Activated CD4-positive, alpha-beta memory T cell treated with anti-CD3 and anti-CD28 coated beads for 36 hours (primary cell): ENCODE data around the gene ARHGAP9. TPM values are rescaled to one million over a fixed set of nuclear protein-coding genes. Genes with fewer than 3 reads are reported as not detected.

ENCODE experiments used
- CTCF ChIA-PET: fragments of 350-600 bp; sonication (Branson Sonifier 250); formaldehyde crosslinking; loops from one replicate; lab custom pipeline; 2021; ENCODE audit warnings: antibody characterized with exemption, inconsistent platforms; lab: Charles Lee
- POLR2A ChIA-PET: fragments of 350-600 bp; sonication (Branson Sonifier 250); formaldehyde crosslinking; loops from one replicate; lab custom pipeline; 2021; ENCODE audit warnings: antibody characterized with exemption; lab: Charles Lee
- DNase-seq: peaks from one replicate; pipeline ENCODE4 v3.0.0-alpha.2; 2020
- H3K27ac Mint-ChIP-seq: one replicate; pipeline ENCODE4 v1.8.0; 2021; ENCODE audit warnings: mixed read lengths
- H3K27me3 Mint-ChIP-seq: one replicate; pipeline ENCODE4 v1.8.0; 2021; ENCODE audit warnings: mixed read lengths
- H3K36me3 Mint-ChIP-seq: one replicate; pipeline ENCODE4 v1.8.0; 2021; ENCODE audit warnings: mixed read lengths
- H3K4me1 Mint-ChIP-seq: one replicate; pipeline ENCODE4 v1.8.0; 2021; ENCODE audit warnings: low read depth, mixed read lengths
- H3K4me3 Mint-ChIP-seq: one replicate; pipeline ENCODE4 v1.8.0; 2021; ENCODE audit warnings: mild to moderate bottlenecking, mixed read lengths
- H3K9me3 Mint-ChIP-seq: one replicate; pipeline ENCODE4 v1.8.0; 2021; ENCODE audit warnings: mixed read lengths
- intact Hi-C: fragments of 100-400 bp; cut with micrococcal nuclease; formaldehyde crosslinking; loops from one replicate; pipeline ENCODE4 v1.15.1; 2023
- total RNA-seq, 2 experiments: library from RNA; stranded (reverse); gene quantifications; one replicate each; pipeline ENCODE4 v1.2.3, GENCODE V29; 2021

Gene ARHGAP9
- total RNA-seq, 2 experiments from 2014 or later = 78.9 to 88.4 TPM

DNA sequence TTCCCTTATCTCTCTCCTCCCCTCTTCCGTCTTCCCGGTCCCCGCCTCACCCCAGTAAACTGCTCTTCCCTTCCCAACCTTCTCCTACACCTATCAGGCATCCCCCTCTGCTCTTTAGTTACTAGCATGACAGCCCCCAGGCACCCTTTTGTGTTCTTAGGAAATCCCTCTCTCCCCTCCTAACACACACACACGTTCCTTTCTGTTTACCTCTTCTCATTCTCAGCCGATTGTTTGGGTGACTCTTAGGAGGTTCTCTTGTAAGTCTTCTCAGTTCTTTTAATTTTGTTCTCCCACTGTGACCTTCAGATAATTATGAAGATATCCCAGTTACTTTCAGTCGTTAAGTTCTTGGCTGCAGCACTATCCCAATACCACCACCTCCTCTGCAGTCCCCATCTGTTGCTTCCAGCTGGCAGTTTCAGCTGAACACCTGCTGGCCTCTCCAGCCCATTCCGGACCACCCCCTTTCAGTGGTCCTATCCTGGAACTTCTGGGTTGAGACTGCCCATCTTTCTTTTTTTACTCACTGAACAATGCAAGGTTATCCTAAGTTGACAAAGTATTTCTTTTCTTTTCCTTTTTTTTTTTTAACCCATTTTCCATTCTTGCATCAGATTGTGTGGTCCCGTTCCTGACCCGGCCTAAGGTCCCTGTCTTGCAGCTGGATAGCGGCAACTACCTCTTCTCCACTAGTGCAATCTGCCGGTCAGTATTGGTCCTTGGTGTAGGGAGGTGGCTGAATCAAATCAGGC lies 8.9 kb upstream of the ARHGAP9 start:
- peak overlapping the region; percentile 94 for H3K27ac Mint-ChIP-seq
- peak overlapping the region; percentile 97 for H3K4me3 Mint-ChIP-seq
- DNase-seq = no peak

GRCh38 chr12:57487597-57488401 lies 8.1 kb upstream of the ARHGAP9 start, which contains the start of gene MARS1:
TSS of gene MARS1 (plus strand) at chr12:57488068. CDS start at chr12:57488091, 23 bp downstream.
- H3K36me3 Mint-ChIP-seq = peaks cover 43% of the 10 kb centered on the region
- peak; percentile 96 for DNase-seq
- peak within 1 kb of the TSS; percentile 97 for H3K4me3 Mint-ChIP-seq
- intact Hi-C loops = loop anchor here (1.0 to 2.0 kb wide), 3 partner anchors 8 to 59 kb away; partner anchors contain the start of genes ARHGAP9, DCTN2 and DDIT3
- H3K27me3 Mint-ChIP-seq = no peaks in the 10 kb centered on the region
- H3K27ac Mint-ChIP-seq = peak within 1 kb of the TSS; percentile 94
- ChIA-PET CTCF (interaction anchor here (0.6 to 3.7 kb wide), 4 partner anchors 8 to 29 kb away, joined by 3 to 14 read pairs (median 9); partner anchors contain the start of gene GLI1), POLR2A (interaction anchor here (0.7 to 3.7 kb wide), 4 partner anchors 8 to 32 kb away, joined by 3 to 14 read pairs (median 10); partner anchors contain the start of genes ARHGAP9 and DDIT3)
- no peaks in the 10 kb centered on the region for H3K9me3 Mint-ChIP-seq
- H3K4me1 Mint-ChIP-seq = peaks cover 40% of the 10 kb centered on the region

More for the DNA sequence above, 8.9 kb upstream of the ARHGAP9 start:
- ChIA-PET CTCF (interaction anchor here (3.2 kb wide), 1 partner anchor 30 kb away, joined by 12 read pairs; the partner anchor contains the start of gene GLI1), POLR2A (interaction anchor here (2.7 to 3.7 kb wide), 2 partner anchors 9 to 28 kb away, joined by 10 to 14 read pairs; partner anchors contain the start of gene ARHGAP9)
- peaks cover 43% of the 10 kb centered on the region for H3K36me3 Mint-ChIP-seq
- no peaks in the 10 kb centered on the region for H3K27me3 Mint-ChIP-seq
- intact Hi-C loops = no loop called here
- H3K4me1 Mint-ChIP-seq = peaks cover 36% of the 10 kb centered on the region
- no peaks in the 10 kb centered on the region for H3K9me3 Mint-ChIP-seq

DNA sequence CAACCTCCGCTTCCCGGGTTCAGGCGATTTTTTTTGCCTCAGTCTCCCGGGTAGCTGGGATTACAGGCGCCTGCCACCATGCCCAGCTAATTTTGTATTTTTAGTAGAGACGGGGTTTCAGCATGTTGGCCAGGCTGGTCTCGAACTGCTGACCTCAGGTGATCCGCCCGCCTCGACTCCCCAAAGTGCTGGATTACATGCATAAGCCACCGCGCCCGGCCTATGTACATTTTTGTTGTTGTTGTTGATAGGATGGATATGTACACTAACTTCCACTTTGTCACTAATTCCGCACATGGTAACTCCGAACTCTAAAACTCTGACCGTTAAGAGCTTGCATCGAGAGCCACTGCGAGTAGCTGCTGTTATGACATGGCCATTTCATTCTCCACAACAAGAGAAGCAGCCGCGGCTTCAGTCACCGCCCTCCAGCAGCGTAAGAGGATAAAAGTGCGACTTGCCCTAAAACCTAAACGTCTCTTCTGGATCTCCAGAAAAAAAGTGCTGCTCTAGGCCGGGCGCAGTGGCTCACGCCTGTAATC lies 7.5 kb upstream of the ARHGAP9 start:
- peak overlapping the region; percentile 94 for H3K27ac Mint-ChIP-seq
- no peaks in the 10 kb centered on the region for H3K9me3 Mint-ChIP-seq
- no peaks in the 10 kb centered on the region for H3K27me3 Mint-ChIP-seq
- peaks cover 37% of the 10 kb centered on the region for H3K4me1 Mint-ChIP-seq
- H3K36me3 Mint-ChIP-seq = peaks cover 40% of the 10 kb centered on the region
- peak; percentile 16 for DNase-seq
- intact Hi-C loops = loop anchor here (1.0 to 2.0 kb wide), 3 partner anchors 8 to 60 kb away; partner anchors contain the start of genes ARHGAP9, DCTN2 and DDIT3
- POLR2A ChIA-PET = interaction anchor here (0.6 to 2.2 kb wide), 3 partner anchors 31 to 39 kb away, joined by 3 to 10 read pairs (median 3); partner anchors contain the start of gene DDIT3
- CTCF ChIA-PET = interaction anchor here (0.7 to 3.7 kb wide), 4 partner anchors 10 to 1122 kb away, joined by 3 to 14 read pairs (median 6); partner anchors contain the start of gene GLI1
- H3K4me3 Mint-ChIP-seq = peak overlapping the region; percentile 97

GRCh38 chr12:57485695-57486094 lies 6.0 kb upstream of the ARHGAP9 start:
- Mint-ChIP-seq H3K4me1 (peaks cover 42% of the 10 kb centered on the region), H3K27ac (no peak overlapping the region), H3K27me3 (no peaks in the 10 kb centered on the region), H3K4me3 (no peak overlapping the region), H3K36me3 (peaks cover 33% of the 10 kb centered on the region), H3K9me3 (no peaks in the 10 kb centered on the region)
- no peak for DNase-seq
- POLR2A ChIA-PET = interaction anchor here (1.6 to 2.2 kb wide), 2 partner anchors 9 to 34 kb away, joined by 6 to 10 read pairs; partner anchors contain the start of gene DDIT3
- CTCF ChIA-PET = interaction anchor here (3.7 kb wide), 1 partner anchor 9 kb away, joined by 14 read pairs; no protein-coding TSS in a partner anchor
- intact Hi-C loops = loop anchor here (2.0 kb wide), 1 partner anchor 61 kb away; the partner anchor contains the start of gene DCTN2

- H3K36me3 Mint-ChIP-seq = peaks cover 19% of the 10 kb centered on the region
- intact Hi-C loops = no loop called here
- peaks cover 48% of the 10 kb centered on the region for H3K4me1 Mint-ChIP-seq
- H3K4me3 Mint-ChIP-seq = no peak overlapping the region
- ChIA-PET POLR2A (no interaction called here), CTCF (no interaction called here)
- no peak for DNase-seq
- no peaks in the 10 kb centered on the region for H3K9me3 Mint-ChIP-seq
- peak overlapping the region; percentile 16 for H3K27ac Mint-ChIP-seq
- H3K27me3 Mint-ChIP-seq = no peaks in the 10 kb centered on the region
Measured at GRCh38 chr12:57483466-57483865, 3.8 kb upstream of the ARHGAP9 start.

- Mint-ChIP-seq H3K4me3 (no peak overlapping the region), H3K4me1 (peaks cover 44% of the 10 kb centered on the region)
- POLR2A ChIA-PET = interaction anchor here (0.6 kb wide), 1 partner anchor 39 kb away, joined by 3 read pairs; no protein-coding TSS in a partner anchor
Measured at GRCh38 chr12:57481671-57482070, 2.0 kb upstream of the ARHGAP9 start.

GRCh38 chr12:57479043-57479375 lies 657 bp downstream of the ARHGAP9 start:
- intact Hi-C loops = loop anchor here (1.0 to 10.0 kb wide), 7 partner anchors 8 to 794 kb away; partner anchors contain the start of genes DCTN2, DDIT3, OS9 and PTGES3
- DNase-seq = peak; percentile 24
- H3K27ac Mint-ChIP-seq = peak overlapping the region; percentile 99
- ChIA-PET POLR2A (interaction anchor here (0.7 to 2.6 kb wide), 5 partner anchors 10 to 367 kb away, joined by 3 to 14 read pairs (median 3); partner anchors contain the start of gene MARS1), CTCF (interaction anchor here (0.9 to 1.5 kb wide), 3 partner anchors 16 to 20 kb away, joined by 4 to 6 read pairs (median 5); no protein-coding TSS in a partner anchor)
- peaks cover 45% of the 10 kb centered on the region for H3K36me3 Mint-ChIP-seq
- no peaks in the 10 kb centered on the region for H3K27me3 Mint-ChIP-seq
- peaks cover 59% of the 10 kb centered on the region for H3K4me1 Mint-ChIP-seq
- H3K4me3 Mint-ChIP-seq = peak overlapping the region; percentile 87
- H3K9me3 Mint-ChIP-seq = no peaks in the 10 kb centered on the region

More at GRCh38 chr12:57481671-57482070, 2.0 kb upstream of the ARHGAP9 start:
- no peaks in the 10 kb centered on the region for H3K9me3 Mint-ChIP-seq
- CTCF ChIA-PET = no interaction called here
- H3K27me3 Mint-ChIP-seq = no peaks in the 10 kb centered on the region
- DNase-seq = no peak
- peaks cover 25% of the 10 kb centered on the region for H3K36me3 Mint-ChIP-seq
- peak overlapping the region; percentile 99 for H3K27ac Mint-ChIP-seq
- intact Hi-C loops = no loop called here

DNA sequence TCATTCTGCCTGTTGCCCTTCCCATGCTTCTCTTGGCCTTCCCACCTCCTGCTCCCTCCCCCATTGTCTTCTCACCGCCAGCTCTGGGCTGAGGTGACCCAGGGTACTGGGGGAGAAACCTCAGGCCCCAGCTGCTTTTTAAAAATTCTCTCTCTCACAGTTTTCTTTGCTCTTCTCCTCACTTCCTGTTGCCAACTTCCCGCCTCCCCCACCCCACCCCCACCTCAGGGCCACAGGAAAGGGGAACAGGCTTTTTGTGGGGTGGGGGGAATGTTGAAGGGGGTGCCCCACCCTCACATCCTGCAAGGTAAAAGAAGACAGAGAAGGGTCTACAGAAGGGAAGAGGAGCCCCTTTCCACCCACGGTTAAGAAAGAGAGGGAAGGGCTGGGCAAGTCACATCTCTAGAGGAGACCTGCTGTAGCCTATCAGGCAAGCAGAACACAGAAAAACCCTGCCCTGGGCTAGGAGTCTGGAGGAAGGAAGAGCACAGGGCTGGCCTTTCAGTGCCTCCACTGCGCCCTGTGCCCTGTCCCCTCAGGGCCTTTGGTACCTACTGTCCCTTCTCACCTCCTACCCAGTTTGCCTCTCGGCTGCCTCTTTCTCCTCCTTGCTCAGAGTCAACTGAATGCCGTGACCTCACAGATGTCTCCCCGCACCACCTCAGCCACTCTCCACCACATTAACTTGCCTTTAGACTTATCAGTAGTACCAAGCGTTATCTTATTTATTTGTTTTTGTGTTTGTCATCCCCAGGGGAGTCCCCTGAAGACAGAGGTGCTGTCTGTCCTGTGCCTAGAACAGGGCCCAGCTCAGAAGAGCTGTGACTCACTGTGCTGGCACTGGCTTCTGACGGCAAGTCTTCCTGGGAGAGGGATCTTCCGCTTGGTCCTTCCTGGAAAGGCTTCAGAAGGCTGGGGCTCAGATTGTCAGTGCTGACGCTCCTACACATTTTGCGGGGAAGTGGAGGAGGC lies 1.7 kb downstream of the ARHGAP9 start:
- ChIA-PET POLR2A (interaction anchor here (0.7 to 2.6 kb wide), 7 partner anchors 8 to 48 kb away, joined by 3 to 14 read pairs (median 4); partner anchors contain the start of genes DDIT3, GLI1 and MARS1), CTCF (interaction anchor here (0.7 to 2.2 kb wide), 11 partner anchors 8 to 248 kb away, joined by 3 to 28 read pairs (median 6); partner anchors contain the start of genes GLI1, MARS1 and SHMT2)
- peaks cover 49% of the 10 kb centered on the region for H3K36me3 Mint-ChIP-seq
- peaks cover 60% of the 10 kb centered on the region for H3K4me1 Mint-ChIP-seq
- peak; percentile 73 for DNase-seq
- H3K27ac Mint-ChIP-seq = peak overlapping the region; percentile 99
- intact Hi-C loops = loop anchor here (2.0 to 10.0 kb wide), 5 partner anchors 15 to 793 kb away; partner anchors contain the start of genes DCTN2, OS9, PTGES3 and TSPAN31
- H3K4me3 Mint-ChIP-seq = peak overlapping the region; percentile 87
- no peaks in the 10 kb centered on the region for H3K9me3 Mint-ChIP-seq
- no peaks in the 10 kb centered on the region for H3K27me3 Mint-ChIP-seq

DNA sequence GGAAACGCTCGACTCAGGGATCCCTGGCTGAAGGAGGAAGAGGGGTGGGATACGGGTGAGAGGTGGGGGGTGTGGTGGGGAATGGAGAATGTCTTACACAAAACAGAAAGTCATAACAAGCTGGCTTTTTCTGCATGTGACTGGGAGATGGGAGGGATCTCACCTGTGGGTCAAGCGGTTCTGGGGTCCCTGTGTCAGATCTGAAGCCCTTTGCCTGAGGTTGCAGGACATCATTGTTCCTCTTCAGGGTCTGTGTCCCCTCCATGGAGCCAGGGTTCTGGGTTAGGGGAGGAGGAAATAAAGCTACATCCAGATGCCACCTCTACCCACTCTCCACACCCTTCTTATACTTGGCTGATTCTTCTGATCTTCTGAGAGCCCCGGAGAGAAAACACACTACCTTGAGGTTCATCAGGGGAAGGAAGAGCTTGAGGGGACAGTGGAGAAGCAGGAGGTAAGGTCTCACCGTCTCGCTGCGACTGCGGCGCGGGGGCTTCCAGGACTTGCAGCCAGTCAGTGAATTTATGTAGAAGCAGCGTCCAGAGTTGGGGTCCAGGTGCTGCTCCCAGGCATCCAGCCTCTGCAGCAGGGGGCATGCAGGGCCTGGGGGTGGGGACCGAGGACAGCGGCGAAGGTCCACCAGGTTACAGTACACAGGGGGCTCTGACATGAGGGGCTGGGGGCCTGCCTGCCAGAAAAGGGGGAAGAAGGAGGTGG lies 2.5 kb downstream of the ARHGAP9 start:
- intact Hi-C loops = loop anchor here (1.0 to 10.0 kb wide), 3 partner anchors 15 to 792 kb away; partner anchors contain the start of genes OS9 and PTGES3
- peak overlapping the region; percentile 87 for H3K4me3 Mint-ChIP-seq
- H3K27ac Mint-ChIP-seq = peak overlapping the region; percentile 99
- DNase-seq = no peak
- H3K9me3 Mint-ChIP-seq = no peaks in the 10 kb centered on the region
- ChIA-PET CTCF (interaction anchor here (0.6 to 2.2 kb wide), 16 partner anchors 9 to 411 kb away, joined by 3 to 28 read pairs (median 4); partner anchors contain the start of genes DDIT3, GLI1, MARS1 and SHMT2), POLR2A (interaction anchor here (0.8 to 1.7 kb wide), 8 partner anchors 9 to 47 kb away, joined by 3 to 10 read pairs (median 4); partner anchors contain the start of genes DDIT3 and GLI1)
- H3K27me3 Mint-ChIP-seq = no peaks in the 10 kb centered on the region
- peaks cover 49% of the 10 kb centered on the region for H3K36me3 Mint-ChIP-seq
- peaks cover 61% of the 10 kb centered on the region for H3K4me1 Mint-ChIP-seq
